Activated T-helper 1 cell treated with anti-CD3 and anti-CD28 coated beads, Interleukin-12 subunit alpha, Interleukin-12 subunit beta, Interleukin-2, Interleukin-4 antibody, amounts not matched to agents 30 ng/mL and 10 ng/mL and 1 ng/mL, durations not matched to agents 14 hours and 24 hours and 36 hours (primary cell): ENCODE measurements around the gene WDR49. TPM values are rescaled to one million over a fixed set of nuclear protein-coding genes. Genes with fewer than 3 reads are reported as not detected.

Experiments used
- DNase-seq: peaks from one replicate; pipeline ENCODE4 v3.0.0; 2021; ENCODE audit warnings: low spot score
- H3K27ac Mint-ChIP-seq: one replicate; pipeline ENCODE4 v1.8.0; 2021; ENCODE audit warnings: mild to moderate bottlenecking, mixed read lengths
- H3K27me3 Mint-ChIP-seq: one replicate; pipeline ENCODE4 v1.8.0; 2022; ENCODE audit warnings: mild to moderate bottlenecking, moderate library complexity, mixed read lengths; ENCODE audit not compliant: insufficient read depth
- H3K36me3 Mint-ChIP-seq: one replicate; pipeline ENCODE4 v1.8.0; 2021; ENCODE audit warnings: low read depth, mixed read lengths
- H3K4me1 Mint-ChIP-seq: one replicate; pipeline ENCODE4 v1.8.0; 2021; ENCODE audit warnings: low read depth, mixed read lengths
- H3K4me3 Mint-ChIP-seq: one replicate; pipeline ENCODE4 v1.8.0; 2021; ENCODE audit warnings: mild to moderate bottlenecking, moderate library complexity, mixed read lengths
- H3K9me3 Mint-ChIP-seq: one replicate; pipeline ENCODE4 v1.8.0; 2021; ENCODE audit warnings: mixed read lengths
- intact Hi-C: fragments of 100-400 bp; cut with micrococcal nuclease; formaldehyde crosslinking; loops from one replicate; pipeline ENCODE4 v1.15.1; 2024
- total RNA-seq: library from RNA; stranded (reverse); gene quantifications from 2 replicates; pipeline ENCODE4 v1.2.3, GENCODE V29; 2022

Gene WDR49
- total RNA-seq, 1 donor from 2014 or later, result not detected

DNA sequence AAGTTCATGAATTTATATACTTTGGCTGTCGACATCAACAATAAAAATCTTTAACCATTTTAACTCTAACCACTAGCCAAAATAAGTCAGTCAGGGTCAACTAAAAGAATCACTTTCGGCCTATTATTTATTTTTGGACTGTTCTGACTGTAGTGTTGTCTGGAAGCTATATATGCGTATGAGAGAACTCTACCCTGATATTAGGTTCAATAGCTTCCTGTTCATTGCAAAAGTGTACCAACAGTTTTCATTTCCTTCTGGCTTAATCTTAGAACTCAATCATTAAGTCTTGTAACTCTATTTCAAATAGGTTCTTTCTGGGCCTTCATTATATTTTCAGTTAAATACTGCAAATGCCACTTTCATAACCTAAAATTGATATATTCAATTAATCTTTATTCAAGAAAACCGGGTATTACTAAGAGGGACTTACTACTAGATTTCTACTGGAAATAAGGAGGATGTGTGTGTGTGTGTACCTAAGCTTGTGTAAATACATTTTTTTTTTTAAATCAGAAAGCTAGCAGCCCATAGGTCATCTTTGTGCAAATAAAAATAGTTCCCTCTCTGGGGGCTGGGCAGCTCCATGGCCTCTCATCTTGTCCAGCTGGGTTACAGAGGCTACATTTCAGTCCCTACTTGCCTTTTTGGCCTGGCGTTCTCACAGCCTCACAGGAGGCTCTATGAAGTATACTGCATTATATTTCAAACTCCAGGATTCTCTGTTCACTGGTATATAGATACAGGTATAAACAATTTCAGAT lies 185.7 kb downstream of the WDR49 start:
- intact Hi-C loops, result no loop called here
- H3K9me3 Mint-ChIP-seq, result no peaks in the 10 kb centered on the region
- H3K27ac Mint-ChIP-seq, result no peak overlapping the region
- no peaks in the 10 kb centered on the region for H3K4me1 Mint-ChIP-seq
- no peaks in the 10 kb centered on the region for H3K36me3 Mint-ChIP-seq
- DNase-seq, result no peak
- H3K27me3 Mint-ChIP-seq, result no peaks in the 10 kb centered on the region
- H3K4me3 Mint-ChIP-seq, result no peak overlapping the region

DNA sequence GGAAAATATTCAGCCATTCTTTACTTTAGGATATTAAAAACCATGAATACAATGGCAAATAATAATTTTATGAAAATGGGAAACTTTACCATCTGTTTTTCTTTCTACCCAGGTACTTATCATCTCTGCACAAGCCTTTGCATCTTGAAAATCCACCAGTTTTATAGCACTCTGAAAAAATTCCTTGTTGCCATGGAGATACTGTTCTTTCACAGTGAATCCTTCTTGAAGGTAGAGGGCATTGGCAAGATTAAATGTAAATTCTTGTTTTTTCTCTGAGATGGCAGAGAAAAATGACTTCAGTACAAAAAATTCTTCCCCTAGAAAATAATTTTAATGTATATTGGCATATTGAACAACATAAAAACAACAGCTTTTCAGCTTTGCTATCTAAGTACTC lies 186.8 kb downstream of the WDR49 start:
- intact Hi-C loops, result no loop called here
- Mint-ChIP-seq H3K4me1 (no peaks in the 10 kb centered on the region), H3K36me3 (no peaks in the 10 kb centered on the region), H3K9me3 (no peaks in the 10 kb centered on the region), H3K27me3 (no peaks in the 10 kb centered on the region), H3K27ac (no peak overlapping the region), H3K4me3 (no peak overlapping the region)
- no peak for DNase-seq

DNA sequence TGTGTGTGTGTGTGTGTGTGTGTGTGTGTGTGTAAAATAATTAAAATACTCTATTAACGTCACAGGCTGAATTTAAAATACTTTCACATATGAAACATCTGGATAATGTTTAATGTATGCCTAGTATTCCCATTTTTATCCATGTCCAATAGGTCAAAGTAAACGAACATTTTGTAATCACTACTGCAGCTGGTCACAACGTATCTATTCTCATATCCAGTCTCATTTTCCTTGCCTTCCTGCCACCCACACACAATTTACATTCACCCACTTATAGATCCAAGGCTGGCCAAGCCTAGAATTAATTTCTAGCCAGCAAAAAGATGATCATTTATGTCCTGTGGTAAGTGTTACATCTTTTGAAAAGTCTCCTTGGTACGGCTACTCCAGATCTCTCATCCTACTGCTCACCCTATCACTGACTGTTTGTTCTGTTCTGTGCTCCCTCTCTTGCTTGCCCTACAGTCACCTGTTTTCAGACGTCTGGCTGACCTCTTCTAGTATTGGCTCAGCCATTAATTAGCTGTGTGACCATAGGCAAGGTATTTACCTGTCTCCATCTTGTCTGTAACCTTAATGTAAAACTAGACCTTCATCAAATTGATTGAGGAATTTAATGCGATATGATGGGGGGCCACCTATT lies 197.5 kb downstream of the WDR49 start:
- H3K4me1 Mint-ChIP-seq, result no peaks in the 10 kb centered on the region
- no peaks in the 10 kb centered on the region for H3K9me3 Mint-ChIP-seq
- no peaks in the 10 kb centered on the region for H3K27me3 Mint-ChIP-seq
- no peak overlapping the region for H3K27ac Mint-ChIP-seq
- no peak overlapping the region for H3K4me3 Mint-ChIP-seq
- no peaks in the 10 kb centered on the region for H3K36me3 Mint-ChIP-seq
- intact Hi-C loops, result no loop called here
- no peak for DNase-seq

DNA sequence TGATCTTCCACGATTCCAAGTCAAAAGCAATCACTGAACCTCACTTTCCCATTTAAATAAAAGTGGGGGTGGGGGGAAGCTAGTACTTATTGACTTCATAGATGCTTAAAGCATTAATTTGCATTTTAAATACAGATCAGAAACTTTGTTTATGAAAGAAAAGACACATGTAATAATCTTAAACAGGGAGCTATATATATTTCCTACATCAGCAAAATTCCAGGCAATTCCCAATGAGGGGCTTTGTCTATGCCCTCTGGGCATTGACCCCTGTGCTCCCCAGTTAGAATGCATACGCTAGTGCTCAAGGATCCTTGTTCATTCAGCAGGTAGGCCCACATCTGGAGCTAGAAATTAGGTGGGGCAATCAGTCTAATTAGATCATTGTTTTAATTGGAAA lies 199.9 kb downstream of the WDR49 start:
- no peaks in the 10 kb centered on the region for H3K27me3 Mint-ChIP-seq
- H3K9me3 Mint-ChIP-seq, result no peaks in the 10 kb centered on the region
- no peak overlapping the region for H3K4me3 Mint-ChIP-seq

DNA sequence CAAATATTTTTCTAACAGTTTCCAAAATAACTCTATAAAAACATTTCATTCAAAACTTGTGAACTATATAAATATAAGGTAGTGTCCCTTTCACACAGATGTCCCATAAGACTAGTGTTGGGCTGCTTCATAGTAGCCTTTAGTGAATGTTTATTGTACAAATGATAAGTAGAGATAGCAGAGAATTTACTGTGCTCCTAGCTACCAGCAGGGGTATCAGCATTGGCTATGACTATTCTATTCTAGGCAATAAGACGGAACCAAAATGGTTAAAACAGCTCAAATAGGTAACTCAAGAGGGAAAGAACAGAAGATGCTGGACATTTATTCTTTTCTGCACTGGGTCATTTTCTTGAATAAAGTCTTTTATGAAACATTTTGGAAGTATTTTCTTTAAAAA lies 202.5 kb downstream of the WDR49 start:
- Mint-ChIP-seq H3K4me1 (no peaks in the 10 kb centered on the region), H3K27ac (no peak overlapping the region), H3K27me3 (no peaks in the 10 kb centered on the region), H3K36me3 (no peaks in the 10 kb centered on the region), H3K4me3 (no peak overlapping the region), H3K9me3 (no peaks in the 10 kb centered on the region)
- no peak for DNase-seq
- intact Hi-C loops, result no loop called here

More for the DNA sequence above, 199.9 kb downstream of the WDR49 start:
- intact Hi-C loops, result no loop called here
- no peak for DNase-seq
- Mint-ChIP-seq H3K4me1 (no peaks in the 10 kb centered on the region), H3K36me3 (no peaks in the 10 kb centered on the region), H3K27ac (no peak overlapping the region)

DNA sequence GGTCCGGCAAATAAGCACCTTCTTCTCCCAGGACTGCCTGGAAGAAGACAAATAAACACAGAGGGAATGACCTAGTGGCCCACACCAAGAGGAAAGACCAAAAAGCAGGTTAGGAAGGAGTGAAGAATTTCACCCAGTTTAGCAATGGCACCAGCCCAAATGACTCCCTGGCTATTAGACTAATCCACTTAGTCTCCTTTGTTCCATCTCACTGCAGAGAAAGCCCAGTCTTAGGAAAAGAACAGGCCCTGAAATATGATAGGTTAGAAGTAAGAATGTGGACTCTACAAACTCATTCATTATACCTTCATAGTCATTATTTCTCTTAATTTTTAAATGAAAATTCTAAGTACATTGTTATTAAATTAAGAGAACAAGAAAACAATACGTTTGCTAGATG lies 203.1 kb downstream of the WDR49 start:
- no peaks in the 10 kb centered on the region for H3K4me1 Mint-ChIP-seq
- no peaks in the 10 kb centered on the region for H3K9me3 Mint-ChIP-seq
- no peak overlapping the region for H3K27ac Mint-ChIP-seq
- H3K4me3 Mint-ChIP-seq, result no peak overlapping the region
- no peaks in the 10 kb centered on the region for H3K36me3 Mint-ChIP-seq
- DNase-seq, result no peak
- intact Hi-C loops, result no loop called here
- no peaks in the 10 kb centered on the region for H3K27me3 Mint-ChIP-seq

DNA sequence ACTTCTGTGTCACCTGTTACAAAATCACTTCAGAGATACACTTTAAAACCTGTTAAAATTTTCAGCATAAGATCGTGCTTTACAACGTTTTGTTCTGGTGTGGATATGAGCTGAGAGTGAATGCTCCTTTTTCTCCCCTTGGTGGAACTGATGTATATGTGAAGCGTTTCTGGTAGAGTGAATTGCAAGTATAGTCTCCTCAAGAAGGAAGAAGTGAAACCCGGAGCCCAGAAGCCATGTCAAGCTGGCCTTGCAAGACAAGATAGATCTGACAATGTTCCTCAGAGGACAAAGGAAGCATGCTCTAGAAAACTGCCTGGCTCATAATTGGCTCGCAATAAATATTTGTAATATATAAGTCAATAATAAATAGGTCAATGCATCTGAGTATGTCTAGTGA lies 203.5 kb downstream of the WDR49 start:
- Mint-ChIP-seq H3K9me3 (no peaks in the 10 kb centered on the region), H3K27ac (no peak overlapping the region), H3K4me1 (no peaks in the 10 kb centered on the region), H3K4me3 (no peak overlapping the region), H3K36me3 (no peaks in the 10 kb centered on the region), H3K27me3 (no peaks in the 10 kb centered on the region)
- DNase-seq, result no peak
- intact Hi-C loops, result no loop called here

DNA sequence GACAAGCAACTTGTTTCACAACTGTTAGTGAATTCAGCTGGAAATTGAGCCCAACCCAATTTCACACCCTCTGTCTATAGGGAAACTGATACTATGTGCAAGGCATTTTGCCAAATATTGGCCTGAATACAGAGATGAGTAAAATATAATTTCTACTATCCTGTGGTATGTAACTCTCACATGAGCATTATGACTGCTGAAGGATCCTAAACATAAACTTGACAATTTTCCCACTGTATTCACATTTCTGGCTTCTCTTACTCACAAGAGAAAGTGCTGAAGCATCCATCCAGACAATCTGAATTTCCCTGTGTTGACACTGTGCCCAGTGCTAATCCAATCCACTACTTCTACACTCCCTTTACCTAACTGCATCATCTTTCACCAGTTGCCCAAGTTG lies 208.3 kb downstream of the WDR49 start:
- no peak for DNase-seq
- Mint-ChIP-seq H3K27ac (no peak overlapping the region), H3K36me3 (no peaks in the 10 kb centered on the region), H3K4me3 (no peak overlapping the region), H3K27me3 (no peaks in the 10 kb centered on the region), H3K9me3 (no peaks in the 10 kb centered on the region), H3K4me1 (no peaks in the 10 kb centered on the region)
- intact Hi-C loops, result no loop called here

DNA sequence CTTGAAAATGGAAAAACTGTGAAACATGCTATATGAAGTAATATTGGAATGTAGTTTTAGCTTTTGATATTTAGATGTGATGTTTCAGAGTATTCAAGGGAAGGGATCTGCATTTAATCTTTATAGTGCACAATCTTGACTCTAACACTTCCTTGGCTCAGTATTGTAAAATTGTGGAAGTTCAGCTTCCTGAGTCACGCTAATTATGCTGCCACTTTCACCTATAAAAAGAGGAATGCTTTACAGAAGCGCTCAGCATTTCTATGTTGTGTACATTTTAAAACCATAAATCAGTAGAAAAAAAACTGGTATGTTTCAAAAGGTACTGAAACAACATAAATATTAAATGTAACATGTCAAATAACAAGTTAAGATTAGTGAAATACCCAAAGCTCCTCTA lies 212.5 kb downstream of the WDR49 start:
- Mint-ChIP-seq H3K27ac (no peak overlapping the region), H3K27me3 (no peaks in the 10 kb centered on the region), H3K4me1 (no peaks in the 10 kb centered on the region), H3K4me3 (no peak overlapping the region), H3K9me3 (no peaks in the 10 kb centered on the region), H3K36me3 (no peaks in the 10 kb centered on the region)
- no peak for DNase-seq
- intact Hi-C loops, result no loop called here

DNA sequence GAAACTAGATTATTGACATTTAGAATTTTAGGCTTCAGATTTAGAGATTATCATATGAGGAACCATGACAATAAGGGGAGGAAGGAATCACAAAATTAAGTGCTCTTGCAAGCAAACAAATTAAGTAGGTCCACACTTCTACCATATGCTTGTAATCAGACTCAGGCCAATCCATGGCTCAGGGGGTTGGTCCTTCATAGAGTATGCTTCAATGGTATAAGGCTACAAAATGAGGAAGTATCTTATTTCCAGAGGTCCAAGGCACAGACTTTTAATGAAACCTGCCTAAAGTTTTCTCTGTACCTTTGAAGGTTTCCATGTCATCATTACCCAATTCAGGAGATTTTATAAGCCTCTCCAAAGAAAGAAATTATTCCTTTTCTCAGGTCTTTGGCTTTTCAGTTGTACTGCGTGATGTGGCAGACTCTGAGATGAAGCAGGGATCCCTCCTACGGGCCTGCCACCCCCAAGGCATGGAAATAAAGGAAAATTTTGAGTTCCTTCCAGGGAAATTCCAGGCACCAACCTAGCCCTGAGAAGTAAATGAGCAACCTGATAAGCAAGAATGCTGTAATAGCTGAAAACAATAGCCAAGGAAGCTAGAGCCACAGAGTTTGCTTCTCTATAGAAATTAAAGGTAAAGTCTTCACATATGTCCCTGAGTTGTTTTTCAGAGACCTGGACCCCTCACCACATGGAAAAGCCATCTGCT lies 216.2 kb downstream of the WDR49 start:
- H3K9me3 Mint-ChIP-seq, result no peaks in the 10 kb centered on the region
- no peak for DNase-seq
- no peaks in the 10 kb centered on the region for H3K27me3 Mint-ChIP-seq
- no peaks in the 10 kb centered on the region for H3K36me3 Mint-ChIP-seq
- H3K4me1 Mint-ChIP-seq, result no peaks in the 10 kb centered on the region
- no peak overlapping the region for H3K27ac Mint-ChIP-seq
- H3K4me3 Mint-ChIP-seq, result no peak overlapping the region
- intact Hi-C loops, result no loop called here

Other genes starting within 250 kb of the WDR49 start
- not detected in 2 replicates for gene SERPINI2, start 179.9 kb downstream of the WDR49 start, total RNA-seq
- 66.2 and 74.5 TPM in 2 replicates for gene PDCD10, start 81.0 kb upstream of the WDR49 start, total RNA-seq
- 0.70 and 0.71 TPM in 2 replicates for gene SERPINI1, start 81.8 kb upstream of the WDR49 start, total RNA-seq